ENCODE data around the gene PIK3R2.
A peak's percentile ranks its signal among the peaks of the same experiment; 100 is the strongest.

Gene PIK3R2

GRCh38 chr19:18112989-18113478 lies 39.9 kb upstream of the PIK3R2 start:
- WGBS (ENCODE audit: extremely low coverage, insufficient coverage, insufficient read length) = no CpG with 5 or more reads among the region's 9 CpGs
- Histone ChIP-seq H3K14ac (ENCODE audit: low read length) (no peak overlapping the region), H2AFZ (ENCODE audit: insufficient read depth, low read length, poor library complexity) (no peak overlapping the region), H3K9ac (ENCODE audit: low read length) (no peak overlapping the region), H4K91ac (ENCODE audit: low read depth, low read length) (no peak overlapping the region), H3K36me3 (ENCODE audit: control insufficient read depth in 1 of 2, insufficient read depth in 2 of 2, low read length in 2 of 2) (no peaks in the 10 kb centered on the region), H3K4me3 (ENCODE audit: low read depth, low read length) (no peak overlapping the region), H3K27ac (ENCODE audit: low read depth, low read length) (no peak overlapping the region), H3K4ac (ENCODE audit: low read depth, low read length) (no peak overlapping the region), H2BK120ac (ENCODE audit: insufficient read depth, low read length, poor library complexity) (no peak overlapping the region), H3K9me3 (ENCODE audit: insufficient read depth, low read depth, low read length) (peaks cover 4% of the 10 kb centered on the region), H3K27me3 (ENCODE audit: insufficient read depth, low read length) (no peaks in the 10 kb centered on the region), H3K23ac (ENCODE audit: low read length) (no peak overlapping the region), H3K4me2 (ENCODE audit: low read length) (no peak overlapping the region), H2AK5ac (ENCODE audit: low read length) (no peak overlapping the region), H3K79me1 (ENCODE audit: low read length) (peaks cover 9% of the 10 kb centered on the region), H3K79me2 (ENCODE audit: control insufficient read depth, insufficient read depth, low read length, poor library complexity) (peaks cover 2% of the 10 kb centered on the region), H4K8ac (ENCODE audit: low read depth, low read length) (no peak overlapping the region), H3K18ac (ENCODE audit: low read length) (no peak overlapping the region), H2BK5ac (ENCODE audit: low read depth, low read length, poor library complexity) (no peak overlapping the region), H2BK12ac (ENCODE audit: low read length) (no peak overlapping the region), H4K12ac (ENCODE audit: low read depth, low read length) (no peak overlapping the region), H3K4me1 (ENCODE audit: control insufficient read depth in 1 of 2, insufficient read depth in 2 of 2, low read length in 2 of 2) (peaks cover 6 to 16% of the 10 kb centered on the region in 2 experiments)
- DNase-seq = peak; percentile 88 to 96

GRCh38 chr19:18113827-18114226 lies 39.1 kb upstream of the PIK3R2 start:
- DNase-seq = no peak
- Histone ChIP-seq H3K9ac (ENCODE audit: low read length) (no peak overlapping the region), H3K79me1 (ENCODE audit: low read length) (peaks cover 11% of the 10 kb centered on the region), H4K91ac (ENCODE audit: low read depth, low read length) (no peak overlapping the region), H3K79me2 (ENCODE audit: control insufficient read depth, insufficient read depth, low read length, poor library complexity) (peaks cover 4% of the 10 kb centered on the region), H3K9me3 (ENCODE audit: insufficient read depth, low read depth, low read length) (peaks cover 4% of the 10 kb centered on the region), H3K23ac (ENCODE audit: low read length) (no peak overlapping the region), H3K4me2 (ENCODE audit: low read length) (no peak overlapping the region), H3K4ac (ENCODE audit: low read depth, low read length) (no peak overlapping the region), H3K14ac (ENCODE audit: low read length) (no peak overlapping the region), H3K27me3 (ENCODE audit: insufficient read depth, low read length) (no peaks in the 10 kb centered on the region), H2AFZ (ENCODE audit: insufficient read depth, low read length, poor library complexity) (no peak overlapping the region), H3K36me3 (ENCODE audit: control insufficient read depth in 1 of 2, insufficient read depth in 2 of 2, low read length in 2 of 2) (no peaks in the 10 kb centered on the region), H3K4me3 (ENCODE audit: low read depth, low read length) (no peak overlapping the region), H4K12ac (ENCODE audit: low read depth, low read length) (no peak overlapping the region), H3K18ac (ENCODE audit: low read length) (no peak overlapping the region), H2BK5ac (ENCODE audit: low read depth, low read length, poor library complexity) (no peak overlapping the region), H3K4me1 (ENCODE audit: control insufficient read depth in 1 of 2, insufficient read depth in 2 of 2, low read length in 2 of 2) (peaks cover 10 to 20% of the 10 kb centered on the region in 2 experiments), H2BK120ac (ENCODE audit: insufficient read depth, low read length, poor library complexity) (no peak overlapping the region), H4K8ac (ENCODE audit: low read depth, low read length) (no peak overlapping the region), H3K27ac (ENCODE audit: low read depth, low read length) (no peak overlapping the region), H2AK5ac (ENCODE audit: low read length) (no peak overlapping the region), H2BK12ac (ENCODE audit: low read length) (no peak overlapping the region)
- no CpG with 5 or more reads among the region's 5 CpGs for WGBS (ENCODE audit: extremely low coverage, insufficient coverage, insufficient read length)

GRCh38 chr19:18114483-18114882 lies 38.5 kb upstream of the PIK3R2 start:
- H3K79me2 ChIP-seq (ENCODE audit: control insufficient read depth, insufficient read depth, low read length, poor library complexity) = peaks cover 4% of the 10 kb centered on the region
- H4K8ac ChIP-seq (ENCODE audit: low read depth, low read length) = no peak overlapping the region
- H2AK5ac ChIP-seq (ENCODE audit: low read length) = no peak overlapping the region
- H3K4me1 ChIP-seq (ENCODE audit: control insufficient read depth in 1 of 2, insufficient read depth in 2 of 2, low read length in 2 of 2) = peaks cover 7 to 18% of the 10 kb centered on the region in 2 experiments
- H3K79me1 ChIP-seq (ENCODE audit: low read length) = peaks cover 11% of the 10 kb centered on the region
- no peak overlapping the region for H2BK12ac ChIP-seq (ENCODE audit: low read length)
- H3K27me3 ChIP-seq (ENCODE audit: insufficient read depth, low read length) = no peaks in the 10 kb centered on the region
- H2AFZ ChIP-seq (ENCODE audit: insufficient read depth, low read length, poor library complexity) = no peak overlapping the region
- H2BK120ac ChIP-seq (ENCODE audit: insufficient read depth, low read length, poor library complexity) = no peak overlapping the region
- no peak overlapping the region for H2BK5ac ChIP-seq (ENCODE audit: low read depth, low read length, poor library complexity)
- H3K27ac ChIP-seq (ENCODE audit: low read depth, low read length) = no peak overlapping the region
- H3K36me3 ChIP-seq (ENCODE audit: control insufficient read depth in 1 of 2, insufficient read depth in 2 of 2, low read length in 2 of 2) = no peaks in the 10 kb centered on the region
- no peak overlapping the region for H4K91ac ChIP-seq (ENCODE audit: low read depth, low read length)
- H3K4ac ChIP-seq (ENCODE audit: low read depth, low read length) = no peak overlapping the region
- DNase-seq = no peak
- no peak overlapping the region for H3K4me3 ChIP-seq (ENCODE audit: low read depth, low read length)
- H3K9ac ChIP-seq (ENCODE audit: low read length) = no peak overlapping the region
- H3K23ac ChIP-seq (ENCODE audit: low read length) = no peak overlapping the region
- H3K9me3 ChIP-seq (ENCODE audit: insufficient read depth, low read depth, low read length) = peaks cover 4% of the 10 kb centered on the region
- no peak overlapping the region for H3K18ac ChIP-seq (ENCODE audit: low read length)
- H3K14ac ChIP-seq (ENCODE audit: low read length) = no peak overlapping the region
- no peak overlapping the region for H4K12ac ChIP-seq (ENCODE audit: low read depth, low read length)
- H3K4me2 ChIP-seq (ENCODE audit: low read length) = no peak overlapping the region
- WGBS (ENCODE audit: extremely low coverage, insufficient coverage, insufficient read length) = no CpG with 5 or more reads among the region's 4 CpGs

GRCh38 chr19:18117364-18117691 lies 35.6 kb upstream of the PIK3R2 start:
- Histone ChIP-seq H4K12ac (ENCODE audit: low read depth, low read length) (no peak overlapping the region), H3K79me2 (ENCODE audit: control insufficient read depth, insufficient read depth, low read length, poor library complexity) (peaks cover 4% of the 10 kb centered on the region), H3K27me3 (ENCODE audit: insufficient read depth, low read length) (no peaks in the 10 kb centered on the region), H3K4me1 (ENCODE audit: control insufficient read depth in 1 of 2, insufficient read depth in 2 of 2, low read length in 2 of 2) (peaks cover 7 to 8% of the 10 kb centered on the region in 2 experiments), H3K4me3 (ENCODE audit: low read depth, low read length) (peak overlapping the region; percentile 62), H3K36me3 (ENCODE audit: control insufficient read depth in 1 of 2, insufficient read depth in 2 of 2, low read length in 2 of 2) (no peaks in the 10 kb centered on the region), H3K79me1 (ENCODE audit: low read length) (peaks cover 6% of the 10 kb centered on the region), H3K23ac (ENCODE audit: low read length) (no peak overlapping the region), H2AK5ac (ENCODE audit: low read length) (no peak overlapping the region), H3K14ac (ENCODE audit: low read length) (no peak overlapping the region), H2AFZ (ENCODE audit: insufficient read depth, low read length, poor library complexity) (peak overlapping the region; percentile 44), H3K27ac (ENCODE audit: low read depth, low read length) (no peak overlapping the region), H2BK5ac (ENCODE audit: low read depth, low read length, poor library complexity) (no peak overlapping the region), H3K4ac (ENCODE audit: low read depth, low read length) (no peak overlapping the region), H2BK12ac (ENCODE audit: low read length) (no peak overlapping the region), H3K18ac (ENCODE audit: low read length) (peak overlapping the region; percentile 5), H2BK120ac (ENCODE audit: insufficient read depth, low read length, poor library complexity) (no peak overlapping the region), H4K91ac (ENCODE audit: low read depth, low read length) (no peak overlapping the region), H3K9me3 (ENCODE audit: insufficient read depth, low read depth, low read length) (peaks cover 2% of the 10 kb centered on the region), H3K9ac (ENCODE audit: low read length) (no peak overlapping the region), H4K8ac (ENCODE audit: low read depth, low read length) (no peak overlapping the region), H3K4me2 (ENCODE audit: low read length) (peak overlapping the region; percentile 72)
- no peak for DNase-seq
- no CpG with 5 or more reads among the region's 11 CpGs for WGBS (ENCODE audit: extremely low coverage, insufficient coverage, insufficient read length)

Data from trophoblast cell (in vitro differentiated cells and primary cell).